GM19463 (cell line): ENCODE data around the gene ASAP2.

Experiments
- ATAC-seq: cut with Tn5 transposase; IDR thresholded peaks from one replicate; pipeline ENCODE4 v1.9.1; 2021; ENCODE audit warnings: mild to moderate bottlenecking, moderate library complexity; ENCODE audit not compliant: unreplicated experiment

ASAP2 gene

DNA sequence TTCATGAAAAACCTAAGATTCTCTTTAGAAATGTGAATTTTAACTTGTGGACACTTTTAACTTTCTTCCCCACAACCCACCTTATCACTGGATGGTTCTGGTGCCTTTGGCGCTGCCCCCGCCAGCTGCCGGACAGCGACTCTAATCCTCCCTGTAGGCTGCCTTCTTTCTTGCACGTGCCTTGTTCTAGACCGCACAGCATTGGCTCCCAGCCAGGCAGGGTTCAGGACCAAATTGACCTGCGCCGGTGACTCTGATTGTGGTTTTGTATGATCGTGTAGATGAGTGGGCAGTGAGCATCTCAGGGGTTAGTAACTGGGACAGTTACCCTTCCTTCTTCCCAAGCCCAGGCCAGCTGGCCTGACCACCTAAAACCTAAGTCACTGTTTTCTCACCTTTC is 106.8 kb downstream of the ASAP2 start:
- no peak for ATAC-seq

DNA sequence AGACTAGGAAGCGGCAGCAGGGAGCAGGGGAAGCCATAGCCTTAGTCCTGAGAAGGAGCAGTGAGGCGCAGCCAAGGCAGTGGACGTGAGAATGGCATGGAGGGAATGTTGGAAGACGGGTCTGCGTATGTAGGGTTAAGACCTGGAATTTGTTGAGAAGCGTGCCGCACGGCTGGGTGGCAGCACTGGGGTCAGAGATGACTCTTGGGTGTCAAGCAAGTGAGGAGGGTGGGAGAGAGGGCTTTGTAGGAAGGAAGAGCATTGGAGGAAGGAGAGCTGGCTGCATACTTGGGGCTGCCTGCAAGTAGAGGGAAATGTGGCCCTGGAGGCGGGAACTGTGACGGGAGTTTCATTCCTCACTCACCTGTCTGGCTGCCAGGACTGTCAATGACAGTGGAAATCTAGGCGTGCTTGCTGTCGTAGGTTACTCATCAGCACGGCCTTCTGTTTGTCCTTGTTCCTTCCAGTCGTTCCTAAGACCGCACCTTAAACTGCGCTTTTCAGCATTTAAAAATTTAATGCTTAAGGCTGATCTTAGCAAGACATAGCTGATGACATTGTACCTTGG is 108.8 kb downstream of the ASAP2 start:
- ATAC-seq: no peak

DNA sequence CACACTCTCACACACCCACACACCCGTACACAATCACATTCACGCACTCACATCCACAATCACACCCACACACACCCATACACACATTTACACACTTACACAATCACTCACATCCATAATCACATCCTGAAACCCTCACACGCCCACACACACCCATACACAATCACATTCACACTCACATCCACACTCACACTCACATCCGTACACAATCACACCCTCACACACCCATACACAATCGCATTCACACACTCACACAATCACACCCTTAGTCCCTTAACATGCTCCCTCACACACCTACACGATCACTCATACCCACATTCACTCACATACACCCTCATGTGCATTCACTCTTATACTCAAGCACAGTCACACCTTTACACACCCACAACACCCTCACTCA is 110.9 kb downstream of the ASAP2 start:
- no peak for ATAC-seq

GRCh38 chr2:9318461-9319337 is 112.1 kb downstream of the ASAP2 start:
- ATAC-seq: no peak

- no peak for ATAC-seq
Observed at GRCh38 chr2:9319338-9319715, 112.7 kb downstream of the ASAP2 start.

DNA sequence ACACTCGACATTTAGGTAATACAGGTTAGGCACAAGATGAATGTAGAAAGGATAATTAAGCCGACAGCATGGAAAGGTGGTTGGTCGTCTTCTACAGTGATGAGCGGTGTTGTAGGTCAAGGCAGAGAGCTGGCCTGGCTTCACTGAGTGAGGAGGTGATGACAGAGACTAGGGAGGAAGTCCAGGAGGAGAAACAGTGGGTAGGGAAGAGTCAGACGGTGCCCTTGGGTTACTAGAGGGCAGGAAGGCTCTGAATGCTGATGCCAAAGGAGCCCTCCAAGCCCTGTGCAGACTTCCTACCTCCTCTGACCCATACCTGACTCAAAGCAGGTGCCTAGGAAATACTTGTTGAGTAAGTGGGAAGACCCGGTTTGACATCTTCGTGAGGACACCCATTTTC is 116.0 kb downstream of the ASAP2 start:
- ATAC-seq: no peak

GRCh38 chr2:9325428-9325827 is 118.8 kb downstream of the ASAP2 start:
- ATAC-seq: no peak

- no peak for ATAC-seq
Observed at GRCh38 chr2:9326975-9327374, 120.4 kb downstream of the ASAP2 start.

GRCh38 chr2:9327873-9328352 is 121.3 kb downstream of the ASAP2 start:
- no peak for ATAC-seq

DNA sequence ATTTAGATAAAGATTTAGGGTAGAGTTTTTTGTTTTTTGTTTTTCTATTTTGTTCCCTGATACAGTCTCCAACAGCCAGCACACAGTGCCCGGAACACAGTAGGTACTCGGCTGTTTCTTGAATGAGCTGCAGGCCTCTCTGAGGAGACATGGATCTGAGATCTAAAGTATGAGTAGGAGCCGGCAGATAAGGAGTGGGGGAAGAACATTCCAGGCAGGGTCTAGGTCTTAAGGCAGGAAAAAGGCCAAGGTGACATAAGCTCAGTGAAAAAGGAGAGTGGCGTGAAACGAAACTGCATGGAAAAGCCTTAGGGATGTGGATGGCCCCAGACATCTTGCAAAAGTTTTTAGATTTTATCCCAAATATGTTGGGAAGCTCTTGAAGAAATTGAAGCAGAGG is 122.3 kb downstream of the ASAP2 start:
- no peak for ATAC-seq

GRCh38 chr2:9329497-9329896 is 122.9 kb downstream of the ASAP2 start:
- no peak for ATAC-seq

DNA sequence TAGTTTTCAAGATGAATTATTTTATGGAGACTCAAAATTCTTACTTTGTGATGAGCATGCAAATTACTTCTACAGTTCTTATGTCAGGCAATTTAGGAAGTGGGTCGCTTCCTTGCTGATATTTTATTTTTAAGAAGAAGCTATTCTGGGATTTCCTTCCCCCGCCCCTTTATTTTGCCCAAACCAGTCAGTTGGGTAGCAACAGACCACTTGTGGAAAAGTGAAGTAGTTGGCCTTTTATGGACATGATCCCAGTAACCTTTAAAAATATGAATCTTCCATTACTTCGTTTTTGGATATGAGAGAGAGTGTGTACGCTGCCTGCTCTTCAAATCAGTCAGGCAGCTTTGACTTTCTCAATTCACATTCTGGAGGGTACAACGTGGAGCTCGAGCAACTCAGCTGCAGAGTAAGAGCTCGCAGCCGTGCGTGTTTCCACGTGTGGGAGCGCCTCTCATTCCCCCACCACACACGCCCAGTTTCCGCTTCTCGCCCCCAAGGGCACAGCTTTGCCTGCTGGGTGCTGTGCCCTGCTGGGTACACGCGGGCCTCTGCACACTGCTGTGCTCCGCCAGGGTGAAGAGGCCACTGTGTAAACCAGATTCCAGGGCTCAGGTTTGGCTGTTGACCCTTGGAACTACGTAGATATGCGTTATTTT is 124.1 kb downstream of the ASAP2 start:
- no peak for ATAC-seq

GRCh38 chr2:9331704-9332103 is 125.1 kb downstream of the ASAP2 start:
- ATAC-seq: no peak

DNA sequence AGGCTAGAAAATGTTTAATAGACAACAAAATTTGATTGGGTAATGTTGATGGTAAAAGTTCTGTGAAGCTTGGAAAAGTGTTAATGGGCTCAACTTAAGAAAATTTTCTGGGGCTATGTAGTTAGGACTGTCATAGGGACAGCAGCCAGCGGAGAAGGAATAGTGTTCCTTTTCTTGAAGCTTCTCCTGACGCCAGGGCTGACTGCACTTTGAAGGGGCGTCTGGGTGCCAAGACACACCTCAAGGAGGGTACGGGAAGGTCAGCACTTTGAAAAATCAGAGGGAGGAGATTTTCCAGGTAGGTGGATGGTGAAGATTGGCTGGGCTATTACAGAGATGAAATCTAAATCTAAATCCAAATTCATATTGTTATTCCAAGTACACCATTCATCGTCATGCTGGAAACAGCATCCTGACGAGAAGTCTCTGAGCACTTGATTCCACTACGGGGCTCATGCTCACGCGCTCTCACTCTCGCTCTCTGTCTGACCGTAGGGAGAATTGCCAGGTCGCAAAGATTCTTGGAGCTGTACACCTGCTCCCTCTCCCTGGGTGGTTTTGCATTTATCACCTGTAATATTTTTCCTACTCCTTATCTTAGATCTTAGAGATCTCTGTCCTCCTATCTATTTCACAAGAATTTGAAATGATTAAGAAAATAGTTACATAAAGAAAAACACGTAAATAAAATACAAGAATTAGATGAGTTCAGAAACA is 125.7 kb downstream of the ASAP2 start:
- ATAC-seq: no peak

GRCh38 chr2:9332853-9333245 is 126.2 kb downstream of the ASAP2 start:
- ATAC-seq: no peak

DNA sequence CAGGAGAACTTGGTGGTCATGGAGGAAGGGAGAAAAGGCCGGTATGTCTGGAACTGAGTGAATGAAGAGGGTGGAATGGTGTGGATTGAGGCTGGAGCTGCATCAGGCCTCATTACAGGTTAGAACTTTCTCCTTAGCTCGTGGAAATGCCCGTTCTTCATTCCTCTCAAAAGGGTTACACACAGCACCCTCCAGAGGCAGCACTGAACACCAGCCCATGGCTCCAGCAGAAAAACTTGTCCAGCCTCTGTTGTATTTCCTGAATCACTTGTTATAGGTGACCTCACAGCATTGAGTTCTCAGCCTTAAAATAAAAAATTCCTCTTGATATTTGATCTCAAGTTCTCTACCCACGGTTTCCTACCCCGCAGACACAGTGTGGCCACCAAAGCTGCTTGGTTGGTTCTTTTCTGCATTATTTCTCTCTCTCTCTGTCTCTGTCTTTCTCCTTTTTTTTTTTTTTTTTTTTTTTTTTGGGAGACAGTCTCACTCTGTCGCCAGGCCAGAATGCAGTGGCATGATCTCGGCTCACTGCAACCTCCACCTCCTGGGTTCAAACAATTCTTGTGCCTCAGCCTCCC is 127.1 kb downstream of the ASAP2 start:
- no peak for ATAC-seq

DNA sequence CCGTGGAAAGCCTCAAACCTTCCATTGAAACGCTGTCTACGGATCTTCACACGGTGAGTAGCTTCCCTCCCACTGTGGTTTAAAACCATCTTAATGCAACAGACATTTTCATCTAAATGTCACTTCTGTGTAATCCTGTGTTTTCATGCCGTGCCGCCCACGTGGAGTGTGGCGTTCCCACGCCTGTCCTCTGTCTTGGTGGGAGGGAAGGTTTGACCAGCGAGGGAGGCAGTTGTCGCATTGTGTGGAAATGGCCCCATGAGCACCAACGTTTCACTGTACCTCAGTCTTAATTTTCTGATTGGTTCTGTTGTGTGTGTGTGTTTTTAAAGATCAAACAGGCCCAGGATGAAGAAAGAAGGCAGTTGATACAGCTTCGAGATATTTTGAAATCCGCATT is 128.1 kb downstream of the ASAP2 start:
- ATAC-seq: no peak

DNA sequence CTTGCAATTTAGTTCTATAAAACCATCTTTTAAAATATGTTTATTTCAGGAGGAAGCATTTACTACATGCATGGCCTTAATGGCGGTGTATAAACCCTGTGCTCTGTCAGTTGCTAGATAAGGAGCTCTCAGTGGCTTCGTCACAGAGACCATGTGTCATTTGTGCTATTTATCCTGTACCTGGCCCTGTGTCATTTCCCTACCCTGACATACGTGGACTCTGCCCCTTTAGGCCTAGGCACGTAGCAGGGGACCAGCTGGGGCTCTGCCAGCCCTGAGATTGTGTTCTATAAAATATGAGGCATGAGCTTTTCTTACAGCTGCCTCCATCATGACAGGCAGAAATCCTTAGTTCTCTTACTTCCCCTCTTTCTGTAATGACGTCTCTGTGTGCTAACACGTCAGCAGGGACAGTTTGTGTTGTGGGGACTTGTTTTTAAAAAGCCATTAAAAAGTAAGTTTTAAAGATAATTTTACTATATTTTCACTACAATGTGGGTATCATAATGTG is 128.8 kb downstream of the ASAP2 start:
- no peak for ATAC-seq

DNA sequence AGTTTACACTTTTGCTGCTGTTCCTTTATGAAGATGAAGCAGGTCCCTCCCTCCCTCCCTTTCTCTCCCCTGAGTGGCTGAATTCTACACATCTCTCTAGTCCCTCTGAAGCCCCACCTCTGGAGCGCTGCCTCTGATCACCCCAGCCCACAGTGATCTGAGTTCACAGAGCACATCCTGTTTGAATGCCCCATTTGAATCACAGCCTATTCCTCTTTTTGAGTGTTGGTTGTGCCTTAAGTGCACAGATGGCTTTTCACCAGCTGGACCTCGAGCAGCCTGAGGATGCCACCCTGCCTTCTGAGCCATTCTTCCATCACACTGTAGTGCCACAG is 129.6 kb downstream of the ASAP2 start:
- ATAC-seq: no peak

GRCh38 chr2:9336576-9337314 is 130.1 kb downstream of the ASAP2 start:
- no peak for ATAC-seq
